Measurements from ENCODE around the gene LRRC25.
"Not testable (repeated sequence)": the region's sequence is repeated elsewhere in the genome, so short reads cannot be mapped to it uniquely, and the experiment has no call there.

The LRRC25 gene

GRCh38 chr19:18379803-18380747, 17.3 kb downstream of the LRRC25 start:
- peak; percentile 26 for DNase-seq (ENCODE audit: low spot score)

- no peak for DNase-seq (ENCODE audit: low spot score)
Observed at GRCh38 chr19:18377026-18377425, 20.4 kb downstream of the LRRC25 start.

GRCh38 chr19:18373892-18374629, 23.4 kb downstream of the LRRC25 start:
- DNase-seq (ENCODE audit: low spot score) = no peak

- no peak for DNase-seq (ENCODE audit: low spot score)
Observed at GRCh38 chr19:18373407-18373891, 24.0 kb downstream of the LRRC25 start.

- DNase-seq (ENCODE audit: low spot score) = peak; percentile 72
Observed at GRCh38 chr19:18368504-18369222, 28.8 kb downstream of the LRRC25 start.

- no peak for DNase-seq (ENCODE audit: low spot score)
Observed at GRCh38 chr19:18366021-18366435, 31.4 kb downstream of the LRRC25 start.

GRCh38 chr19:18364826-18365528, 32.4 kb downstream of the LRRC25 start:
- DNase-seq (ENCODE audit: low spot score) = no peak

- DNase-seq (ENCODE audit: low spot score) = not testable (repeated sequence)
Observed at GRCh38 chr19:18364277-18364825, 33.1 kb downstream of the LRRC25 start.

- DNase-seq (ENCODE audit: low spot score) = no peak
Observed at GRCh38 chr19:18363787-18364186, 33.6 kb downstream of the LRRC25 start.

GRCh38 chr19:18362934-18363542, 34.4 kb downstream of the LRRC25 start:
- DNase-seq (ENCODE audit: low spot score) = no peak

- no peak for DNase-seq (ENCODE audit: low spot score)
Observed at GRCh38 chr19:18361646-18362045, 35.8 kb downstream of the LRRC25 start.

- DNase-seq (ENCODE audit: low spot score) = no peak
Observed at GRCh38 chr19:18357041-18357440, 40.4 kb downstream of the LRRC25 start.

GRCh38 chr19:18354743-18355142, 42.7 kb downstream of the LRRC25 start:
- DNase-seq (ENCODE audit: low spot score) = not testable (repeated sequence)

GRCh38 chr19:18353378-18354005, 43.9 kb downstream of the LRRC25 start:
- no peak for DNase-seq (ENCODE audit: low spot score)

GRCh38 chr19:18351544-18351943, 45.9 kb downstream of the LRRC25 start:
- DNase-seq (ENCODE audit: low spot score) = no peak

GRCh38 chr19:18350490-18350889, 46.9 kb downstream of the LRRC25 start:
- DNase-seq (ENCODE audit: low spot score) = no peak

GRCh38 chr19:18349524-18350128, 47.8 kb downstream of the LRRC25 start:
- DNase-seq (ENCODE audit: low spot score) = peak; percentile 83

GRCh38 chr19:18348818-18349339, 48.5 kb downstream of the LRRC25 start:
- not testable (repeated sequence) for DNase-seq (ENCODE audit: low spot score)

- DNase-seq (ENCODE audit: low spot score) = no peak
Observed at GRCh38 chr19:18348171-18348570, 49.3 kb downstream of the LRRC25 start.

GRCh38 chr19:18346091-18346490, 51.3 kb downstream of the LRRC25 start:
- DNase-seq (ENCODE audit: low spot score) = no peak
